Liver (tissue), 9 donors: ENCODE measurements around the gene ANXA9. TPM values are rescaled to one million over a fixed set of nuclear protein-coding genes. Genes with fewer than 3 reads are reported as not detected.

Source experiments
- DNase-seq: peaks from one replicate; pipeline ENCODE4 v3.0.0-alpha.2; 2017; ENCODE audit warnings: low spot score
- H3K27ac ChIP-seq, 2 donors: one replicate each; pipeline ENCODE4 v1.7.0; 2013; ENCODE audit warnings: inconsistent platforms in 2 of 2, low read length in 2 of 2, control low read depth in 1 of 2, low read depth in 1 of 2, mild to moderate bottlenecking in 1 of 2
- H3K27me3 ChIP-seq, 4 donors: one replicate each; pipeline versions ENCODE4 v1.6.1 to v1.7.0; 2013; ENCODE audit warnings: low read length in 3 of 4, inconsistent platforms in 1 of 4, mild to moderate bottlenecking in 1 of 4, moderate library complexity in 1 of 4; ENCODE audit not compliant: control insufficient read depth in 4 of 4, insufficient read depth in 4 of 4
- H3K36me3 ChIP-seq, 4 donors: one replicate each; pipeline versions ENCODE4 v1.6.1 to v1.7.0; 2013; ENCODE audit warnings: low read length in 3 of 4, mild to moderate bottlenecking in 3 of 4, low read depth in 1 of 4, moderate library complexity in 1 of 4; ENCODE audit not compliant: control insufficient read depth in 4 of 4, insufficient read depth in 3 of 4
- H3K4me1 ChIP-seq, 4 donors: one replicate each; pipeline versions ENCODE4 v1.6.1 to v1.7.0; 2013; ENCODE audit warnings: low read length in 3 of 4, mild to moderate bottlenecking in 3 of 4, moderate library complexity in 1 of 4; ENCODE audit not compliant: control insufficient read depth in 4 of 4, insufficient read depth in 4 of 4
- H3K4me3 ChIP-seq, 3 donors: one replicate each; pipeline versions ENCODE4 v1.6.1 to v1.7.0; 2013; ENCODE audit warnings: low read length in 3 of 3, control low read depth in 1 of 3, low read depth in 1 of 3, mild to moderate bottlenecking in 1 of 3
- H3K9ac ChIP-seq, 2 donors: one replicate each; pipeline ENCODE4 v1.7.0; 2013; ENCODE audit warnings: low read length in 2 of 2, mild to moderate bottlenecking in 2 of 2, moderate library complexity in 2 of 2, control low read depth in 1 of 2, low read depth in 1 of 2
- H3K9me3 ChIP-seq, 4 donors: one replicate each; pipeline versions ENCODE4 v1.6.1 to v1.7.0; 2013; ENCODE audit warnings: low read length in 3 of 4; ENCODE audit not compliant: control insufficient read depth in 4 of 4
- ATF3 ChIP-seq: IDR thresholded peaks from 2 replicates; pipeline ENCODE4 v1.6.1; 2016; ENCODE audit warnings: antibody characterized with exemption
- CTCF ChIP-seq: fragments of 150-350 bp; IDR thresholded peaks from 2 replicates; pipeline ENCODE4 v1.5.1; 2017; ENCODE audit warnings: improper control_type of control experiment, low read depth, low read length; ENCODE audit not compliant: missing input control
- EGR1 ChIP-seq, 2 donors: IDR thresholded peaks; 2 replicates each; pipeline ENCODE4 v1.6.1; 2016 to 2018; ENCODE audit warnings: antibody characterized with exemption in 2 of 2, low read depth in 2 of 2
- FOXA1 ChIP-seq: IDR thresholded peaks from 2 replicates; pipeline ENCODE4 v1.6.1; 2016; ENCODE audit warnings: antibody characterized with exemption
- GABPA ChIP-seq, 2 donors: IDR thresholded peaks in 1 of 2; conservative IDR thresholded peaks in 1 of 2; 2 replicates each; pipeline ENCODE4 v1.6.1; 2016; ENCODE audit warnings: antibody characterized with exemption in 2 of 2, mild to moderate bottlenecking in 1 of 2, moderate library complexity in 1 of 2
- HNF4A ChIP-seq, 2 donors: conservative IDR thresholded peaks; 2 replicates each; pipeline ENCODE4 v1.6.1; 2016; ENCODE audit warnings: antibody characterized with exemption in 2 of 2, mild to moderate bottlenecking in 2 of 2
- RAD21 ChIP-seq, 2 donors: IDR thresholded peaks; 2 replicates each; pipeline ENCODE4 v1.6.1; 2016; ENCODE audit warnings: antibody characterized with exemption in 2 of 2, mild to moderate bottlenecking in 2 of 2
- SP1 ChIP-seq: IDR thresholded peaks from 2 replicates; pipeline ENCODE4 v1.6.1; 2018; ENCODE audit warnings: antibody characterized with exemption, mild to moderate bottlenecking
- TAF1 ChIP-seq: conservative IDR thresholded peaks from 2 replicates; pipeline ENCODE4 v1.6.1; 2016; ENCODE audit warnings: antibody characterized with exemption, mild to moderate bottlenecking
- ZBTB33 ChIP-seq: IDR thresholded peaks from 2 replicates; pipeline ENCODE4 v1.6.1; 2016; ENCODE audit warnings: antibody characterized with exemption
- WGBS: extraction: QIAGEN DNeasy Blood & Tissue Kit; methylation state at CpG from one replicate; pipeline ENCODE4 v1.1.7; 2013; 5-methylcytosine and 5-hydroxymethylcytosine counted together
- polyA plus RNA-seq, 2 donors: library from polyadenylated mRNA; stranded (reverse) in 1 of 2; unstranded in 1 of 2; fragments of 200-250 nt in 1 of 2; fragments of >200 nt in 1 of 2; fragmentation: Nextera tagmentation in 1 of 2; extraction: Ambion mirVana in 1 of 2; gene quantifications; one replicate each; pipeline versions ENCODE4 v1.2.1 to v1.2.3, GENCODE V29; 2013 to 2015
- total RNA-seq, 2 donors: library from RNA; depleted of rRNA; stranded (reverse); fragments of >200 nt; gene quantifications; one replicate each; pipeline ENCODE4 v1.2.3, GENCODE V29; 2014
- donor health status: healthy.
- donor health status: healthy.
- donor health status: healthy.
- donor health status: healthy.
- donor health status: healthy.

Gene ANXA9
- total and polyA plus RNA-seq, 4 donors, result 7.5 to 24.0 (median 17.0) TPM

DNA sequence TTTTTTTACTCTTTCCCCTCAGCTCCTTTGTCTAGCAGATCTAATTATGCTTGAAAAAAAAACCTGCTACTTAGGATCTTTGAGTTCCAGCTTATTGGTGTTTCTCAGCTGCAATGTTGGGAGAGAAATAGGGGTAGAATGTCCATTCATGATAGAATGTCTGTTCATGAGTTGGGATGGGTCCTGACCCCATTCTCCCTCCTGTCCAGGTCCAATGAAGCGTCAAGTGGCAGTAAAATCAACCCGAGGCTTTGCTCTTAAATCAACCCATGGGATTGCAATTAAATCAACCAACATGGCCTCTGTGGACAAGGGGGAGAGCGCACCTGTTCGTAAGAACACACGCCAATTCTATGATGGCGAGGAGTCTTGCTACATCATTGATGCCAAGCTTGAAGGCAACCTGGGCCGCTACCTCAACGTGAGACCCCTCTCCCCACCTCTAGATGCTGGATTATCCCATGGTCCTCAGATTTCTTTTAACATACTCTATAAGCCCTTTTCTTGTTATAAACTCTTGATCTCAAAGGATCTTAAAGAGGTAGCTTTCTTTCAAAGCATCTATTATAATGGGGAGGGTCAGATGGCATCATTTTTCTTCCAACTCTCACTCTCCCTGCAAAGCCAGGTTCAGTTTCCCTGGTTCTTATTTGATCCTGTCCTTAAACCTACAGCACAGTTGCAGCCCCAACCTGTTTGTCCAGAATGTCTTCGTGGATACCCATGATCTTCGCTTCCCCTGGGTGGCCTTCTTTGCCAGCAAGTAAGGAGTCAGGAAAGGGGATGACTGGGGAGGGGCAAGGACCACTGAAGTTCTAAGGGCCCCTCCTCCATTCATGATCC lies 18.6 kb upstream of the ANXA9 start:
- Histone ChIP-seq H3K4me1 (peaks cover 0 to 13% (median 8%) of the 10 kb centered on the region in 4 donors), H3K4me3 (no peak overlapping the region), H3K27ac (no peak overlapping the region), H3K36me3 (peaks cover 24 to 75% (median 70%) of the 10 kb centered on the region in 4 donors), H3K27me3 (no peaks in the 10 kb centered on the region), H3K9me3 (no peaks in the 10 kb centered on the region), H3K9ac (no peak overlapping the region)
- DNase-seq, result no peak
- WGBS, result 93% methylated on average over 10 of the region's 10 CpGs
- TF ChIP-seq ATF3 (no peak), TAF1 (no peak), HNF4A (conservative IDR thresholded peaks at IDR 0.05) (no peak), CTCF (no peak), SP1 (no peak), EGR1 (IDR thresholded peaks at IDR 0.05; ENCODE audit: low read depth in 2 of 2) (no peak), RAD21 (IDR thresholded peaks at IDR 0.05) (no peak), ZBTB33 (no peak), GABPA (IDR thresholded peaks at IDR 0.05 in 1 of 2, conservative IDR thresholded peaks at IDR 0.05 in 1 of 2) (no peak)

DNA sequence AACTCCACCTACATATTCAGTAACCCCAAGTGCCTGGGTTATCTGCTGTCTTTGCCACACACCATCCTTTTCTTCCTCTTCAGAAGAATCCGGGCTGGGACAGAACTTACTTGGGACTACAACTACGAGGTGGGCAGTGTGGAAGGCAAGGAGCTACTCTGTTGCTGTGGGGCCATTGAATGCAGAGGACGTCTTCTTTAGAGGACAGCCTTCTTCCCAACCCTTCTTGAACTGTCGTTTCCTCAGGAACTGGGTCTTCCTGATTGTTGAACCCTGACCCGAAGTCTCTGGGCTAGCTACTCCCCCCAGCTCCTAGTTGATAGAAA lies 18.0 kb upstream of the ANXA9 start:
- Histone ChIP-seq H3K4me3 (no peak overlapping the region), H3K9me3 (no peaks in the 10 kb centered on the region), H3K9ac (no peak overlapping the region), H3K27ac (no peak overlapping the region), H3K36me3 (peaks cover 25 to 78% (median 72%) of the 10 kb centered on the region in 4 donors), H3K27me3 (no peaks in the 10 kb centered on the region), H3K4me1 (peaks cover 0 to 19% (median 13%) of the 10 kb centered on the region in 4 donors)
- 80% methylated on average over 5 of the region's 5 CpGs for WGBS
- DNase-seq, result no peak
- no peak for TF ChIP-seq FOXA1
- no peak for TF ChIP-seq ZBTB33
- TF ChIP-seq ATF3, result no peak
- no peak for TF ChIP-seq CTCF
